HCT116 (cell line): ENCODE measurements around the gene GLS2. TPM values are rescaled to one million over a fixed set of nuclear protein-coding genes. Genes with fewer than 3 reads are reported as not detected.
A peak's percentile ranks its signal among the peaks of the same experiment; 100 is the strongest.

Experiments
- ATAC-seq: fragments of 200-7000 bp; cut with Tn5 transposase; 2 replicates; pipeline ENCODE4 v1.9.1; 2020; ENCODE audit warnings: mild to moderate bottlenecking, moderate library complexity
- BruUV-seq: library from RNA; stranded (reverse); fragments of 400-500 nt; replicated peaks from 2 replicates; lab custom pipeline; 2021; lab: Mats Ljungman, UMichigan
- CTCF ChIA-PET: fragments of 300-600 bp; sonication (Branson Sonifier 250); formaldehyde crosslinking; loops from one replicate; lab custom pipeline; 2021; ENCODE audit warnings: antibody characterized with exemption; lab: Charles Lee
- POLR2A ChIA-PET: fragments of 300-600, 350-600 bp; sonication (Branson Sonifier 250); formaldehyde crosslinking; loops from one replicate; lab custom pipeline; 2021; ENCODE audit warnings: antibody characterized with exemption; lab: Charles Lee
- RAD21 ChIA-PET, 2 experiments: fragments of 300-600 bp; sonication (Branson Sonifier 250); formaldehyde crosslinking; loops; one replicate each; lab custom pipeline; 2023; ENCODE audit warnings: low total read pairs in 2 of 2; ENCODE audit not compliant: uncharacterized antibody in 2 of 2, unreplicated experiment in 2 of 2, low non-redundant PET in 1 of 2; lab: Charles Lee
- DNase-seq: peaks from one replicate; pipeline ENCODE4 v3.0.0-alpha.2; 2010; ENCODE audit warnings: low read depth, low spot score
- H2AFZ ChIP-seq: fragments of 200-600 bp; shearing (Covaris generic), sonication (generic); 2 replicates; pipeline ENCODE4 v1.6.1; 2017; ENCODE audit warnings: low read depth, mixed run types, mixed read lengths, antibody characterized with exemption, low read length; ENCODE audit not compliant: poor library complexity, severe bottlenecking
- H3K27ac ChIP-seq: 2 replicates; pipeline ENCODE4 v1.5.1; 2012; ENCODE audit warnings: low read depth, low read length
- H3K27me3 ChIP-seq: fragments of 200-600 bp; sonication (generic); 2 replicates; pipeline ENCODE4 v1.6.1; 2016; ENCODE audit warnings: mixed run types, low read length, mixed read lengths; ENCODE audit not compliant: insufficient read depth
- H3K36me3 ChIP-seq, 2 experiments: fragments of 200-500 bp in 1 of 2; fragments of 200-600 bp in 1 of 2; sonication (Bioruptor generic) in 1 of 2; sonication (generic) in 1 of 2; 2 replicates each; pipeline versions ENCODE4 v1.5.1 to v1.6.1; 2014 to 2016; ENCODE audit warnings: low read length in 2 of 2, inconsistent platforms in 1 of 2, mixed read lengths in 1 of 2, mixed run types in 1 of 2; ENCODE audit not compliant: insufficient read depth in 2 of 2, control insufficient read depth in 1 of 2
- H3K4me1 ChIP-seq, 2 experiments: fragments of 200-600 bp in 1 of 2; sonication (generic) in 1 of 2; 2 replicates each; pipeline versions ENCODE4 v1.5.1 to v1.6.1; 2012 to 2017; ENCODE audit warnings: low read length in 2 of 2, inconsistent platforms in 1 of 2, mild to moderate bottlenecking in 1 of 2, mixed read lengths in 1 of 2, mixed run types in 1 of 2, moderate library complexity in 1 of 2; ENCODE audit not compliant: insufficient read depth in 2 of 2, control insufficient read depth in 1 of 2
- H3K4me2 ChIP-seq: fragments of 200-600 bp; sonication (generic); 2 replicates; pipeline ENCODE4 v1.6.1; 2017; ENCODE audit warnings: mixed run types, low read length, mixed read lengths
- H3K4me3 ChIP-seq, 2 experiments: fragments of 200-600 bp in 1 of 2; sonication (generic) in 1 of 2; replicated peaks in 1 of 2; 2 replicates each; pipeline ENCODE4 v1.5.1; 2011 to 2016; ENCODE audit warnings: low read length in 2 of 2, control low read depth in 1 of 2, low read depth in 1 of 2, mild to moderate bottlenecking in 1 of 2, mixed read lengths in 1 of 2, mixed run types in 1 of 2
- H3K79me2 ChIP-seq: fragments of 200-600 bp; sonication (generic); 2 replicates; pipeline ENCODE4 v1.6.1; 2017; ENCODE audit warnings: mild to moderate bottlenecking, mixed run types, low read length, moderate library complexity, mixed read lengths; ENCODE audit not compliant: insufficient read depth
- H3K9ac ChIP-seq: fragments of 200-600 bp; sonication (generic); 2 replicates; pipeline ENCODE4 v1.6.1; 2016; ENCODE audit warnings: low read length, mixed read lengths
- H3K9me2 ChIP-seq: fragments of 200-600 bp; sonication (generic), shearing (Covaris generic); 2 replicates; pipeline ENCODE4 v1.6.1; 2017; ENCODE audit warnings: mixed run types, mild to moderate bottlenecking, moderate library complexity; ENCODE audit not compliant: insufficient read depth
- H3K9me3 ChIP-seq, 2 experiments: fragments of 200-500 bp in 1 of 2; fragments of 200-600 bp in 1 of 2; sonication (Bioruptor generic) in 1 of 2; sonication (generic) in 1 of 2; 2 replicates each; pipeline ENCODE4 v1.6.1; 2014 to 2017; ENCODE audit warnings: low read length in 2 of 2, mixed read lengths in 2 of 2, inconsistent platforms in 1 of 2, low read depth in 1 of 2, mild to moderate bottlenecking in 1 of 2, mixed run types in 1 of 2, moderate library complexity in 1 of 2; ENCODE audit not compliant: control insufficient read depth in 1 of 2, insufficient read depth in 1 of 2
- H4K20me1 ChIP-seq: fragments of 200-600 bp; sonication (generic), shearing (Covaris generic); 2 replicates; pipeline ENCODE4 v1.6.1; 2017; ENCODE audit warnings: mixed run types, mild to moderate bottlenecking, moderate library complexity; ENCODE audit not compliant: insufficient read depth
- CEBPB ChIP-seq: IDR thresholded peaks from 2 replicates; pipeline ENCODE4 v1.6.1; 2012; ENCODE audit warnings: low read depth
- CTCF ChIP-seq, 3 experiments: fragments of 200-600 bp in 1 of 3; sonication (generic) in 1 of 3; IDR thresholded peaks in 2 of 3; conservative IDR thresholded peaks in 1 of 3; 2 replicates each; pipeline ENCODE4 v1.5.1; 2012 to 2017; ENCODE audit warnings: low read depth in 2 of 3, low read length in 2 of 3, antibody characterized with exemption in 1 of 3, borderline replicate concordance in 1 of 3, control low read depth in 1 of 3, mild to moderate bottlenecking in 1 of 3, mixed read lengths in 1 of 3, mixed run types in 1 of 3, moderate library complexity in 1 of 3; ENCODE audit not compliant: insufficient read depth in 1 of 3
- EGR1 ChIP-seq: IDR thresholded peaks from 2 replicates; pipeline ENCODE4 v1.6.1; 2012; ENCODE audit warnings: low read depth
- ELF1 ChIP-seq: IDR thresholded peaks from 2 replicates; pipeline ENCODE4 v1.6.1; 2012; ENCODE audit warnings: low read depth, borderline replicate concordance
- EZH2 ChIP-seq: fragments of 200-600 bp; sonication (generic); IDR thresholded peaks from 2 replicates; pipeline ENCODE4 v1.6.1; 2017; ENCODE audit warnings: antibody characterized with exemption, mixed run types
- FOSL1 ChIP-seq: IDR thresholded peaks from 2 replicates; pipeline ENCODE4 v1.6.1; 2012; ENCODE audit warnings: low read depth
- JUND ChIP-seq: IDR thresholded peaks from 2 replicates; pipeline ENCODE4 v1.6.1; 2012
- MAX ChIP-seq: IDR thresholded peaks from 2 replicates; pipeline ENCODE4 v1.6.1; 2012
- POLR2A ChIP-seq: IDR thresholded peaks from 2 replicates; pipeline ENCODE4 v1.7.0; 2011; ENCODE audit warnings: borderline replicate concordance; ENCODE audit not compliant: insufficient read depth, insufficient read length; ENCODE audit errors: extremely low read depth
- POLR2AphosphoS5 ChIP-seq: IDR thresholded peaks from 2 replicates; pipeline ENCODE4 v1.6.1; 2011; ENCODE audit warnings: mild to moderate bottlenecking, low read depth, low read length, moderate library complexity
- SIN3A ChIP-seq: IDR thresholded peaks from 2 replicates; pipeline ENCODE4 v1.6.1; 2012; ENCODE audit warnings: low read depth
- SP1 ChIP-seq: IDR thresholded peaks from 2 replicates; pipeline ENCODE4 v1.6.1; 2012; ENCODE audit warnings: low read depth
- SRF ChIP-seq: IDR thresholded peaks from 2 replicates; pipeline ENCODE4 v1.6.1; 2012; ENCODE audit warnings: low read depth
- YY1 ChIP-seq: IDR thresholded peaks from 2 replicates; pipeline ENCODE4 v1.6.1; 2011; ENCODE audit warnings: low read length, low read depth, moderate library complexity, mild to moderate bottlenecking; ENCODE audit not compliant: insufficient replicate concordance; ENCODE audit errors: extremely low read depth
- ZBTB33 ChIP-seq: IDR thresholded peaks from 2 replicates; pipeline ENCODE4 v1.6.1; 2011; ENCODE audit warnings: mild to moderate bottlenecking, low read length, moderate library complexity; ENCODE audit not compliant: insufficient replicate concordance; ENCODE audit errors: extremely low read depth
- ZFX ChIP-seq: fragments of 450-650 bp; IDR thresholded peaks from 2 replicates; pipeline ENCODE4 v1.6.1; 2017
- ZNF274 ChIP-seq: fragments of 200-500 bp; sonication (Bioruptor generic); IDR thresholded peaks from 2 replicates; pipeline ENCODE4 v1.6.1; 2014; ENCODE audit warnings: mild to moderate bottlenecking, low read depth, low read length, inconsistent platforms
- intact Hi-C: fragments of 100-400 bp; cut with micrococcal nuclease; formaldehyde crosslinking; loops from 2 replicates; pipeline ENCODE4 v1.10.0; 2022
- total RNA-seq: library from RNA; stranded (reverse); gene quantifications from one replicate; pipeline ENCODE4 v1.2.1, GENCODE V29; 2021; ENCODE audit not compliant: unreplicated experiment

Gene GLS2
- total RNA-seq, 1 experiment from 2014 or later = not detected

GRCh38 chr12:56468216-56469006 is 19.6 kb downstream of the GLS2 start, which contains the start of gene SPRYD4 (continued):
- TF ChIP-seq ZBTB33 (peak; percentile 49), YY1 (peak; percentile 93), POLR2AphosphoS5 (peak; percentile 97), CTCF (IDR thresholded peaks at IDR 0.05 in 2 of 3, conservative IDR thresholded peaks at IDR 0.05 in 1 of 3; ENCODE audit: borderline replicate concordance in 1 of 3, insufficient read depth in 1 of 3, low read depth in 2 of 3, low read length in 2 of 3) (peak; percentile 15 to 43 (median 24); a peak in 2 of 6 replicates), CEBPB (no peak), JUND (no peak), SRF (peak; percentile 95)

- Histone ChIP-seq H3K9me3 (no peaks in the 10 kb centered on the region), H3K4me1 (peaks cover 5 to 23% of the 10 kb centered on the region in 2 experiments), H3K27ac (no peak overlapping the region), H3K79me2 (no peaks in the 10 kb centered on the region), H3K4me2 (no peak overlapping the region), H3K9ac (no peak overlapping the region), H4K20me1 (no peaks in the 10 kb centered on the region), H3K27me3 (no peaks in the 10 kb centered on the region), H3K4me3 (no peak overlapping the region), H3K36me3 (no peaks in the 10 kb centered on the region), H2AFZ (no peak overlapping the region), H3K9me2 (no peaks in the 10 kb centered on the region)
- DNase-seq (no peak), ATAC-seq (no peak)
- intact Hi-C loops = loop anchor here (5.0 kb wide), 3 partner anchors 130 to 255 kb away; partner anchors contain the start of genes CNPY2 and PAN2
- ChIA-PET RAD21 (no interaction called here), CTCF (interaction anchor here (0.6 to 1.2 kb wide), 2 partner anchors 147 to 174 kb away, joined by 3 to 5 read pairs; partner anchors contain the start of gene CNPY2), POLR2A (interaction anchor here (0.8 kb wide), 1 partner anchor 102 kb away, joined by 5 read pairs; the partner anchor contains the start of gene STAT2)
- no TSS peak for BruUV-seq
- TF ChIP-seq SRF = no peak
- no peak for TF ChIP-seq POLR2A
- TF ChIP-seq CEBPB = no peak
- TF ChIP-seq CTCF (IDR thresholded peaks at IDR 0.05 in 2 of 3, conservative IDR thresholded peaks at IDR 0.05 in 1 of 3; ENCODE audit: borderline replicate concordance in 1 of 3, insufficient read depth in 1 of 3, low read depth in 2 of 3, low read length in 2 of 3) = no peak
- TF ChIP-seq EGR1 = no peak
- no peak for TF ChIP-seq SIN3A
- no peak for TF ChIP-seq MAX
- no peak for TF ChIP-seq ZNF274
- TF ChIP-seq ZFX = no peak
- TF ChIP-seq ELF1 = no peak
- no peak for TF ChIP-seq EZH2
- no peak for TF ChIP-seq FOSL1
- no peak for TF ChIP-seq SP1
Observed at GRCh38 chr12:56462565-56462964, 25.4 kb downstream of the GLS2 start.
